Fibroblast of lung (primary cell): Measurements from ENCODE around the gene ZNF750. TPM values are rescaled to one million over a fixed set of nuclear protein-coding genes. Genes with fewer than 3 reads are reported as not detected.

ENCODE experiments used
- DNase-seq, 2 donors: peaks; one replicate each; pipeline versions ENCODE4 v3.0.0 to v3.0.0-alpha.2; 2010; ENCODE audit warnings: low read depth in 2 of 2
- H2AFZ ChIP-seq: 2 replicates; pipeline ENCODE4 v1.5.1; 2012; ENCODE audit warnings: low read length, control low read depth, inconsistent platforms
- H3K27ac ChIP-seq: 2 replicates; pipeline ENCODE4 v1.5.1; 2011; ENCODE audit warnings: low read length, control low read depth; ENCODE audit not compliant: insufficient read depth
- H3K27me3 ChIP-seq: 2 replicates; pipeline ENCODE4 v1.5.1; 2011; ENCODE audit warnings: mild to moderate bottlenecking, low read length; ENCODE audit not compliant: control insufficient read depth, insufficient read depth
- H3K36me3 ChIP-seq: 2 replicates; pipeline ENCODE4 v1.5.1; 2011; ENCODE audit warnings: low read length; ENCODE audit not compliant: control insufficient read depth, insufficient read depth
- H3K4me1 ChIP-seq: 2 replicates; pipeline ENCODE4 v1.5.1; 2011; ENCODE audit warnings: low read length; ENCODE audit not compliant: control insufficient read depth, insufficient read depth; ENCODE audit errors: extremely low read depth
- H3K4me2 ChIP-seq: 2 replicates; pipeline ENCODE4 v1.5.1; 2011; ENCODE audit warnings: low read length, control low read depth; ENCODE audit not compliant: insufficient read depth; ENCODE audit errors: extremely low read depth
- H3K4me3 ChIP-seq, 4 experiments: fragments of 200-600 bp in 1 of 4; sonication (generic) in 1 of 4; replicated peaks in 1 of 4; 2 replicates each; pipeline ENCODE4 v1.5.1; 2011 to 2016; ENCODE audit warnings: low read length in 4 of 4, low read depth in 3 of 4, mild to moderate bottlenecking in 3 of 4, control low read depth in 2 of 4, inconsistent platforms in 1 of 4, mixed read lengths in 1 of 4; ENCODE audit not compliant: insufficient read depth in 1 of 4; ENCODE audit errors: control extremely low read depth in 1 of 4
- H3K79me2 ChIP-seq: 2 replicates; pipeline ENCODE4 v1.5.1; 2012; ENCODE audit warnings: mild to moderate bottlenecking, low read length, inconsistent platforms; ENCODE audit not compliant: control insufficient read depth, insufficient read depth
- H3K9ac ChIP-seq: 2 replicates; pipeline ENCODE4 v1.5.1; 2011; ENCODE audit warnings: mild to moderate bottlenecking, low read length, control low read depth; ENCODE audit not compliant: insufficient read depth
- H3K9me3 ChIP-seq: 2 replicates; pipeline ENCODE4 v1.5.1; 2012; ENCODE audit warnings: low read depth, low read length; ENCODE audit not compliant: control insufficient read depth, insufficient read depth
- H4K20me1 ChIP-seq: 2 replicates; pipeline ENCODE4 v1.5.1; 2011; ENCODE audit warnings: low read length; ENCODE audit not compliant: control insufficient read depth, insufficient read depth; ENCODE audit errors: extremely low read depth
- EZH2 ChIP-seq: IDR thresholded peaks from 2 replicates; pipeline ENCODE4 v1.5.1; 2012; ENCODE audit warnings: low read length, control low read depth, mild to moderate bottlenecking; ENCODE audit errors: missing control alignments
- polyA plus RNA-seq, 2 donors: library from polyadenylated mRNA; depleted of rRNA in 1 of 2; stranded (reverse) in 1 of 2; unstranded in 1 of 2; fragments of >200 nt; gene quantifications; 2 replicates each; pipeline ENCODE4 v1.2.1, GENCODE V29; 2011 to 2012; ENCODE audit warnings: missing spikeins in 1 of 2
- total RNA-seq: library from RNA; depleted of rRNA; stranded (reverse); fragments of >200 nt; gene quantifications from 2 replicates; pipeline ENCODE4 v1.2.1, GENCODE V29; 2014
- TF ChIP-seq, protein P1 (sequence below), 2 donors: IDR thresholded peaks in 1 of 2; conservative IDR thresholded peaks in 1 of 2; 1 replicate in 1 of 2; 2 replicates in 1 of 2; pipeline ENCODE4 v1.5.1; 2011 to 2012; ENCODE audit warnings: low read length in 2 of 2, control low read depth in 1 of 2, inconsistent platforms in 1 of 2, low read depth in 1 of 2, mild to moderate bottlenecking in 1 of 2

Gene ZNF750
- total and polyA plus RNA-seq, 2 donors (not counting 1 experiment from before 2014, with no cell fraction given) = not detected

GRCh38 chr17:82832411-82832810 lies 7.4 kb downstream of the ZNF750 start:
- Histone ChIP-seq H3K4me2 (no peak overlapping the region), H3K9me3 (no peaks in the 10 kb centered on the region), H3K27ac (no peak overlapping the region), H3K4me3 (no peak overlapping the region), H4K20me1 (no peaks in the 10 kb centered on the region), H3K27me3 (no peaks in the 10 kb centered on the region), H3K4me1 (no peaks in the 10 kb centered on the region), H3K9ac (no peak overlapping the region), H2AFZ (no peak overlapping the region), H3K36me3 (no peaks in the 10 kb centered on the region), H3K79me2 (no peaks in the 10 kb centered on the region)
- no peak for TF ChIP-seq EZH2
- DNase-seq = no peak

DNA sequence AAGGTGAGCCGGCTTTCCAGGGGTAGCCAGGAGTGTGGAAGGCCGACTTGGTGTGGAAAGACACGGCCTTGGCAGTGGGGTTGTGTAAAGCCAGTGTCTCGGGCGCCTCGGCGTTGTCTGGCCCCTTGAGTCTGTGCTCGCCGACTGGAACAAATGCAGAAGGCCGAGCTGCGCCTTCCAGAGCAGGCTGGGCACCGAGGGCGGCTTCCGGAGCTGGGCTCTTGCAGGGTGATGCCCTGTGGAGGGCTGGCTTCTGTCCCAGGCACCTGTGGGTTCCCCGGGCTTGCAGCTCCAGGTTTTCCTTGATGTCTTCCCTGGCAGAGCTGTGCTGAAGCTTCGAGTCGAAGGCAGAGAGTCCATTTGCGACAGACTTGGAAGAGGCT lies 8.0 kb downstream of the ZNF750 start:
- H3K9ac ChIP-seq = no peak overlapping the region
- TF ChIP-seq, protein P1, sequence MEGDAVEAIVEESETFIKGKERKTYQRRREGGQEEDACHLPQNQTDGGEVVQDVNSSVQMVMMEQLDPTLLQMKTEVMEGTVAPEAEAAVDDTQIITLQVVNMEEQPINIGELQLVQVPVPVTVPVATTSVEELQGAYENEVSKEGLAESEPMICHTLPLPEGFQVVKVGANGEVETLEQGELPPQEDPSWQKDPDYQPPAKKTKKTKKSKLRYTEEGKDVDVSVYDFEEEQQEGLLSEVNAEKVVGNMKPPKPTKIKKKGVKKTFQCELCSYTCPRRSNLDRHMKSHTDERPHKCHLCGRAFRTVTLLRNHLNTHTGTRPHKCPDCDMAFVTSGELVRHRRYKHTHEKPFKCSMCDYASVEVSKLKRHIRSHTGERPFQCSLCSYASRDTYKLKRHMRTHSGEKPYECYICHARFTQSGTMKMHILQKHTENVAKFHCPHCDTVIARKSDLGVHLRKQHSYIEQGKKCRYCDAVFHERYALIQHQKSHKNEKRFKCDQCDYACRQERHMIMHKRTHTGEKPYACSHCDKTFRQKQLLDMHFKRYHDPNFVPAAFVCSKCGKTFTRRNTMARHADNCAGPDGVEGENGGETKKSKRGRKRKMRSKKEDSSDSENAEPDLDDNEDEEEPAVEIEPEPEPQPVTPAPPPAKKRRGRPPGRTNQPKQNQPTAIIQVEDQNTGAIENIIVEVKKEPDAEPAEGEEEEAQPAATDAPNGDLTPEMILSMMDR (conservative IDR thresholded peaks at IDR 0.05 in 1 of 2, IDR thresholded peaks at IDR 0.05 in 1 of 2; ENCODE audit: low read depth in 1 of 2, low read length in 2 of 2) = no peak
- no peak for TF ChIP-seq EZH2
- no peaks in the 10 kb centered on the region for H4K20me1 ChIP-seq
- H3K4me1 ChIP-seq = no peaks in the 10 kb centered on the region
- no peak for DNase-seq
- no peaks in the 10 kb centered on the region for H3K36me3 ChIP-seq
- no peaks in the 10 kb centered on the region for H3K27me3 ChIP-seq
- H3K4me3 ChIP-seq = no peak overlapping the region
- no peak overlapping the region for H3K27ac ChIP-seq
- H3K4me2 ChIP-seq = no peak overlapping the region
- H2AFZ ChIP-seq = no peak overlapping the region
- H3K79me2 ChIP-seq = no peaks in the 10 kb centered on the region
- H3K9me3 ChIP-seq = no peaks in the 10 kb centered on the region

DNA sequence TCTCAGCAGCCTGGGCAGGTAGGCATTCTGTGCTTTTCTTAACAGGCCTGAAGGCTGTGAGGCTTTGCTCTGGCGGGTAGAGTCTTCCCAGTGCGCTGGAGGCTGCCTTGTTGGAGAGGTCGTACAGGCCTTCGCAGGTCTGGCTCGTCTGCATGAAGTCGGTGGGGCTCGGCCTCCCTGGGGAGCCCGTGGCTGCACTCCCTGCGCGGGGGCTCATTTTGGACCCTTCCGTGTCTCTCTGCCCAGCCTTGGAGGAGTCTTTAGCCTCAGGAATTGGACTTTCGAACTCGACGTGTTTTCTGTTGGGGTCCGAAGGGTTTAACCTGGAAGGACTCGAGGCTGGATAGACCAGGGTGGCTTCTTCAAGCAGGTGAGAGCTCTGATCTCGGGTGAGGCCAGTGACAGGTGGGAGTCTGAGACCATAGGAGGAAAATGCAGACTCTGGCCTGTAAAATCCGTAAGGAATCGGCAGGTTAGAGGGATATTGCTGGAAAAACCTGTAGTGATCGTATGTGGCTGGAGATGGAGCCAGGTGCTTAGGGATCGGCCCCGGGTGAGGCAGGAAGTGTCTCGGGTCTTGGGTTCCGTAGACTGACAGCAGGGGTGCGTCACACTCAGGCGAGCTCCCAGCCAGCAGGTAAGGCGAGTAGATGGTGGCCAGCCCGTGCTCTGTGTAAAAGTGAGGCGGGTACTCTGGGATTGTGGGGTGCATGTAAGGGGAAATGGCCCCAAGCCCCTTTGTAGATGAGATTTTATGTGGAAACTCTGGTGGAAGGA lies 8.6 kb downstream of the ZNF750 start:
- Histone ChIP-seq H3K79me2 (no peaks in the 10 kb centered on the region), H4K20me1 (no peaks in the 10 kb centered on the region), H3K9ac (no peak overlapping the region), H3K36me3 (no peaks in the 10 kb centered on the region), H3K9me3 (no peaks in the 10 kb centered on the region), H3K27ac (no peak overlapping the region), H3K4me3 (no peak overlapping the region), H2AFZ (no peak overlapping the region), H3K4me1 (no peaks in the 10 kb centered on the region), H3K4me2 (no peak overlapping the region), H3K27me3 (no peaks in the 10 kb centered on the region)
- no peak for DNase-seq
- TF ChIP-seq, protein P1 (conservative IDR thresholded peaks at IDR 0.05 in 1 of 2, IDR thresholded peaks at IDR 0.05 in 1 of 2; ENCODE audit: low read depth in 1 of 2, low read length in 2 of 2) = no peak
- TF ChIP-seq EZH2 = no peak
